PC-3 (cell line): ENCODE measurements around the gene AGAP1. TPM values are rescaled to one million over a fixed set of nuclear protein-coding genes. Genes with fewer than 3 reads are reported as not detected.

Source experiments
- ATAC-seq: fragments of 200-7000 bp; cut with Tn5 transposase; 2 replicates; pipeline ENCODE4 v1.9.1; 2020; ENCODE audit warnings: mild to moderate bottlenecking, moderate library complexity
- BruUV-seq: library from RNA; stranded (reverse); fragments of 400-500 nt; replicated peaks from 2 replicates; lab custom pipeline; 2021; lab: Mats Ljungman, UMichigan
- CTCF ChIA-PET: fragments of 300-600 bp; sonication (Branson Sonifier 250); formaldehyde crosslinking; loops from one replicate; lab custom pipeline; 2022; ENCODE audit warnings: antibody characterized with exemption; lab: Charles Lee
- POLR2A ChIA-PET: fragments of 300-600 bp; sonication (Branson Sonifier 250); formaldehyde crosslinking; loops from one replicate; lab custom pipeline; 2022; ENCODE audit warnings: antibody characterized with exemption; ENCODE audit not compliant: unreplicated experiment; lab: Charles Lee
- DNase-seq: peaks from one replicate; pipeline ENCODE4 v3.0.0-alpha.2; 2015
- H2AFZ ChIP-seq: fragments of 300-600 bp; sonication (generic); 2 replicates; pipeline ENCODE4 v1.6.0; 2016; ENCODE audit warnings: antibody characterized with exemption, low read length
- H3F3A ChIP-seq: fragments of 300-600 bp; sonication (generic); one replicate; pipeline ENCODE4 v1.6.0; 2017; ENCODE audit warnings: antibody characterized with exemption, low read length, control low read depth, mild to moderate bottlenecking; ENCODE audit not compliant: unreplicated experiment
- H3K27ac ChIP-seq: fragments of 300-600 bp; sonication (generic); 2 replicates; pipeline ENCODE4 v1.5.1; 2016; ENCODE audit warnings: mild to moderate bottlenecking, low read length
- H3K27me3 ChIP-seq: fragments of 300-600 bp; sonication (generic); 2 replicates; pipeline ENCODE4 v1.6.1; 2016; ENCODE audit warnings: low read length, mixed read lengths
- H3K36me3 ChIP-seq: fragments of 300-600 bp; sonication (generic); 2 replicates; pipeline ENCODE4 v1.6.1; 2016; ENCODE audit warnings: low read depth, mixed run types, low read length, mixed read lengths
- H3K4me1 ChIP-seq: fragments of 300-600 bp; sonication (generic); 2 replicates; pipeline ENCODE4 v1.5.1; 2016; ENCODE audit warnings: low read length; ENCODE audit not compliant: insufficient read depth
- H3K4me2 ChIP-seq: fragments of 300-600 bp; sonication (generic); 2 replicates; pipeline ENCODE4 v1.6.0; 2016; ENCODE audit warnings: low read length
- H3K4me3 ChIP-seq: fragments of 300-600 bp; sonication (generic); 2 replicates; pipeline ENCODE4 v1.5.1; 2016; ENCODE audit warnings: mild to moderate bottlenecking, low read length, mixed read lengths
- H3K79me2 ChIP-seq: fragments of 300-600 bp; sonication (generic); 2 replicates; pipeline ENCODE4 v1.6.1; 2017; ENCODE audit warnings: low read length, mixed read lengths
- H3K9ac ChIP-seq: fragments of 300-600 bp; sonication (generic); 2 replicates; pipeline ENCODE4 v1.6.0; 2016; ENCODE audit warnings: mild to moderate bottlenecking, low read length
- H3K9me2 ChIP-seq: fragments of 300-600 bp; sonication (generic); replicated peaks from 2 replicates; pipeline ENCODE4 v1.6.1; 2016; ENCODE audit warnings: mixed run types, low read length, mixed read lengths
- H3K9me3 ChIP-seq: fragments of 300-600 bp; sonication (generic); 2 replicates; pipeline ENCODE4 v1.6.1; 2016; ENCODE audit warnings: low read length, mixed read lengths
- H4K20me1 ChIP-seq: fragments of 300-600 bp; sonication (generic); 2 replicates; pipeline ENCODE4 v1.6.1; 2016; ENCODE audit warnings: low read length, mixed read lengths
- EZH2 ChIP-seq: fragments of 300-600 bp; sonication (generic); IDR thresholded peaks from one replicate; pipeline ENCODE4 v1.6.1; 2017; ENCODE audit warnings: antibody characterized with exemption, mild to moderate bottlenecking, low read length; ENCODE audit not compliant: unreplicated experiment
- EZH2phosphoT487 ChIP-seq: fragments of 300-600 bp; sonication (generic); IDR thresholded peaks from 2 replicates; pipeline ENCODE4 v1.6.1; 2018; ENCODE audit warnings: mild to moderate bottlenecking, antibody characterized with exemption, low read length, borderline replicate concordance
- intact Hi-C: fragments of 100-400 bp; cut with micrococcal nuclease; formaldehyde crosslinking; loops from 2 replicates; pipeline ENCODE4 v1.9.0; 2023
- total RNA-seq: library from RNA; depleted of rRNA; stranded (reverse); fragments of >200 nt; gene quantifications from 2 replicates; pipeline ENCODE4 v1.2.3, GENCODE V29; 2014
- TF ChIP-seq, protein P1 (sequence below): fragments of 300-600 bp; sonication (generic); conservative IDR thresholded peaks from 2 replicates; pipeline ENCODE4 v1.5.1; 2017; ENCODE audit warnings: antibody characterized with exemption, low read depth, mild to moderate bottlenecking, low read length

AGAP1 gene
- total RNA-seq, 1 experiment from 2014 or later = 31.0 TPM

DNA sequence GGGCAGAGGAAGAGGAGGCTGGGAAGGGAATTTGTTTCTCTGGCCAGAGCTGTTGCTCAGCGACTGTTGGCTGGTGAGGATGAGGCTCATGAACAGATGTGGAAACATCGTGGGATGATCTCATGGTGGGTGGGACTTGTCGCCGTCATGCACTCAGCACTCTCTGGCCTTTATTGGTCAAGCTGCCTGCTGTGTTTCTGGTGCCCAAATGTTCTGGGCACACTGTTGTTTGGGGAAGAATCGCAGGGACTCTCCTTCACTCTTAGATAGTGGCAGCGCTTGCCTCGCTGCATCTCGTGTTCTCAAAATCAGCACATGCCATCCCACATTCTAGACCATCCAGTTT, 145.6 kb downstream of the AGAP1 start:
- Histone ChIP-seq H3K4me1 (no peaks in the 10 kb centered on the region), H3K9me3 (no peaks in the 10 kb centered on the region), H4K20me1 (no peaks in the 10 kb centered on the region), H2AFZ (no peak overlapping the region), H3K36me3 (no peaks in the 10 kb centered on the region), H3K27ac (no peak overlapping the region), H3K9ac (no peak overlapping the region), H3K4me3 (no peak overlapping the region), H3K4me2 (no peak overlapping the region), H3K79me2 (peaks cover 69% of the 10 kb centered on the region), H3F3A (no peaks in the 10 kb centered on the region), H3K27me3 (no peaks in the 10 kb centered on the region), H3K9me2 (no peaks in the 10 kb centered on the region)
- CTCF ChIA-PET = no interaction called here
- TF ChIP-seq, protein P1, sequence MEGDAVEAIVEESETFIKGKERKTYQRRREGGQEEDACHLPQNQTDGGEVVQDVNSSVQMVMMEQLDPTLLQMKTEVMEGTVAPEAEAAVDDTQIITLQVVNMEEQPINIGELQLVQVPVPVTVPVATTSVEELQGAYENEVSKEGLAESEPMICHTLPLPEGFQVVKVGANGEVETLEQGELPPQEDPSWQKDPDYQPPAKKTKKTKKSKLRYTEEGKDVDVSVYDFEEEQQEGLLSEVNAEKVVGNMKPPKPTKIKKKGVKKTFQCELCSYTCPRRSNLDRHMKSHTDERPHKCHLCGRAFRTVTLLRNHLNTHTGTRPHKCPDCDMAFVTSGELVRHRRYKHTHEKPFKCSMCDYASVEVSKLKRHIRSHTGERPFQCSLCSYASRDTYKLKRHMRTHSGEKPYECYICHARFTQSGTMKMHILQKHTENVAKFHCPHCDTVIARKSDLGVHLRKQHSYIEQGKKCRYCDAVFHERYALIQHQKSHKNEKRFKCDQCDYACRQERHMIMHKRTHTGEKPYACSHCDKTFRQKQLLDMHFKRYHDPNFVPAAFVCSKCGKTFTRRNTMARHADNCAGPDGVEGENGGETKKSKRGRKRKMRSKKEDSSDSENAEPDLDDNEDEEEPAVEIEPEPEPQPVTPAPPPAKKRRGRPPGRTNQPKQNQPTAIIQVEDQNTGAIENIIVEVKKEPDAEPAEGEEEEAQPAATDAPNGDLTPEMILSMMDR = no peak
- no peak for TF ChIP-seq EZH2phosphoT487
- POLR2A ChIA-PET = no interaction called here
- no TSS peak for BruUV-seq
- no peak for DNase-seq
- no peak for ATAC-seq
- intact Hi-C loops = no loop called here

DNA sequence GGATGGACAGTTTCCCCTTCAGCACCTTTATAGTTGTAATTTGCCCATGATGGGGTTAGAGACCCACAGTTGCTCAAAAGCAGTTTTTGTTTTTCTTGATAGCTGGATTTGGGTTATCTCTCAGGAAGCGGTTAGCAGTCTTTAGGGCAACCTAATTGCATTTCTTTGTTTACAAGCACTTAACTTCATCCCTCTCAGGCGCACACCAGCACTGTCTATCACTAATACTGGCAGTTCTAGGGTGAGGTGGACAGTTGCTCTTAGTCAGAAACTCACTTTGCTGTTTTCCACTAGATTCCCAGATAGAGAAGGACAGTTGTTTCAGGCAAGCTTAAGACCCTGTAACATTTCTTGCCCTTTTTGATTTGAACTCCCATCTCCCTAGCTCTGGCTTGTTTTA, 146.0 kb downstream of the AGAP1 start:
- Histone ChIP-seq H3K9ac (no peak overlapping the region), H3K4me1 (no peaks in the 10 kb centered on the region), H3K27ac (no peak overlapping the region), H3K27me3 (no peaks in the 10 kb centered on the region), H3K4me2 (no peak overlapping the region), H3K79me2 (peaks cover 68% of the 10 kb centered on the region), H3K4me3 (no peak overlapping the region), H3K9me3 (no peaks in the 10 kb centered on the region), H2AFZ (no peak overlapping the region), H3K36me3 (no peaks in the 10 kb centered on the region), H3K9me2 (no peaks in the 10 kb centered on the region), H3F3A (no peaks in the 10 kb centered on the region), H4K20me1 (no peaks in the 10 kb centered on the region)
- POLR2A ChIA-PET = no interaction called here
- TF ChIP-seq EZH2phosphoT487 = no peak
- TF ChIP-seq, protein P1 = no peak
- TF ChIP-seq EZH2 = no peak
- BruUV-seq = no TSS peak
- ATAC-seq (no peak), DNase-seq (no peak)
- CTCF ChIA-PET = no interaction called here
- intact Hi-C loops = no loop called here

- H3K9me2 ChIP-seq = no peaks in the 10 kb centered on the region
- no TSS peak for BruUV-seq
- ChIA-PET CTCF (no interaction called here), POLR2A (no interaction called here)
- ATAC-seq (no peak), DNase-seq (no peak)
- H3K79me2 ChIP-seq = peaks cover 67% of the 10 kb centered on the region
- H3F3A ChIP-seq = no peaks in the 10 kb centered on the region
- intact Hi-C loops = no loop called here
- no peak overlapping the region for H3K4me2 ChIP-seq
- no peak overlapping the region for H3K4me3 ChIP-seq
- H3K27me3 ChIP-seq = no peaks in the 10 kb centered on the region
- no peak overlapping the region for H2AFZ ChIP-seq
- TF ChIP-seq EZH2 (no peak), EZH2phosphoT487 (no peak)
- TF ChIP-seq, protein P1 = no peak
- H3K9ac ChIP-seq = no peak overlapping the region
- H3K36me3 ChIP-seq = no peaks in the 10 kb centered on the region
- no peaks in the 10 kb centered on the region for H4K20me1 ChIP-seq
- H3K9me3 ChIP-seq = no peaks in the 10 kb centered on the region
- H3K27ac ChIP-seq = no peak overlapping the region
- no peaks in the 10 kb centered on the region for H3K4me1 ChIP-seq
Observed at GRCh38 chr2:235640377-235640776, 146.5 kb downstream of the AGAP1 start.
